GM23248 (cell line): ENCODE data around the gene HOTAIR. TPM values are rescaled to one million over a fixed set of nuclear protein-coding genes. Genes with fewer than 3 reads are reported as not detected.

ENCODE experiments used
- DNase-seq: peaks from one replicate; pipeline ENCODE4 v3.0.0-alpha.2; 2015
- H2AFZ ChIP-seq: fragments of 200-600 bp; sonication (generic); 2 replicates; pipeline ENCODE4 v1.6.1; 2016; ENCODE audit warnings: antibody characterized with exemption
- H3F3A ChIP-seq: fragments of 200-600 bp; sonication (generic); 2 replicates; pipeline ENCODE4 v1.6.1; 2016; ENCODE audit warnings: mild to moderate bottlenecking, antibody characterized with exemption, mixed run types; ENCODE audit not compliant: insufficient read depth
- H3K27ac ChIP-seq: fragments of 200-600 bp; sonication (generic); 2 replicates; pipeline ENCODE4 v1.5.1; 2016; ENCODE audit warnings: mild to moderate bottlenecking
- H3K27me3 ChIP-seq: fragments of 200-600 bp; sonication (generic); replicated peaks from 2 replicates; pipeline ENCODE4 v1.6.1; 2016; ENCODE audit warnings: mild to moderate bottlenecking; ENCODE audit not compliant: insufficient read depth
- H3K36me3 ChIP-seq: fragments of 200-600 bp; sonication (generic); 2 replicates; pipeline ENCODE4 v1.6.1; 2016; ENCODE audit warnings: low read depth, mild to moderate bottlenecking
- H3K4me1 ChIP-seq: fragments of 200-600 bp; sonication (generic); 2 replicates; pipeline ENCODE4 v1.6.1; 2016; ENCODE audit warnings: mild to moderate bottlenecking; ENCODE audit not compliant: insufficient read depth
- H3K4me2 ChIP-seq: fragments of 200-600 bp; sonication (generic); one replicate; pipeline ENCODE4 v1.6.1; 2016; ENCODE audit warnings: mild to moderate bottlenecking; ENCODE audit not compliant: unreplicated experiment
- H3K4me3 ChIP-seq: fragments of 200-600 bp; sonication (generic); 2 replicates; pipeline ENCODE4 v1.5.1; 2016; ENCODE audit warnings: mild to moderate bottlenecking
- H3K79me2 ChIP-seq: fragments of 200-600 bp; sonication (generic); 2 replicates; pipeline ENCODE4 v1.6.1; 2016; ENCODE audit warnings: mild to moderate bottlenecking; ENCODE audit not compliant: insufficient read depth
- H3K9ac ChIP-seq: fragments of 200-600 bp; sonication (generic); 2 replicates; pipeline ENCODE4 v1.6.1; 2016; ENCODE audit warnings: mild to moderate bottlenecking
- H3K9me2 ChIP-seq: fragments of 200-600 bp; sonication (generic); 2 replicates; pipeline ENCODE4 v1.6.1; 2016; ENCODE audit warnings: mixed run types, mild to moderate bottlenecking, moderate library complexity; ENCODE audit not compliant: insufficient read depth
- H3K9me3 ChIP-seq: fragments of 200-600 bp; sonication (generic); one replicate; pipeline ENCODE4 v1.6.1; 2017; ENCODE audit warnings: low read depth
- H4K20me1 ChIP-seq: fragments of 200-600 bp; sonication (generic); 2 replicates; pipeline ENCODE4 v1.6.0; 2016; ENCODE audit not compliant: insufficient read depth
- EZH2 ChIP-seq: fragments of 200-600 bp; sonication (generic); IDR thresholded peaks from 2 replicates; pipeline ENCODE4 v1.6.1; 2018; ENCODE audit warnings: antibody characterized with exemption, mild to moderate bottlenecking; ENCODE audit not compliant: insufficient read depth, poor library complexity, severe bottlenecking
- EZH2phosphoT487 ChIP-seq: fragments of 200-600 bp; sonication (generic); IDR thresholded peaks from 2 replicates; pipeline ENCODE4 v1.6.1; 2018; ENCODE audit warnings: antibody characterized with exemption, moderate library complexity, mild to moderate bottlenecking, low read depth; ENCODE audit not compliant: insufficient read depth
- WGBS, 2 experiments: methylation state at CpG; one replicate each; pipeline ENCODE4 v1.1.6; 2015 to 2017; ENCODE audit warnings: low lambda C conversion rate in 2 of 2, low coverage in 1 of 2; ENCODE audit errors: missing lambda C conversion rate in 2 of 2; 5-methylcytosine and 5-hydroxymethylcytosine counted together
- in situ Hi-C: fragments of 300-500 bp; cut with MboI; formaldehyde crosslinking; loops from 2 replicates; pipeline ENCODE4 v1.15.0; 2020
- polyA plus RNA-seq: library from polyadenylated mRNA; unstranded; fragments of >200 nt; fragmentation: Nextera tagmentation; extraction: Ambion mirVana; gene quantifications from 2 replicates; pipeline ENCODE4 v1.2.1, GENCODE V29; 2016
- total RNA-seq: library from RNA; depleted of rRNA; stranded (reverse); fragments of >200 nt; shearing (Covaris generic); gene quantifications from 2 replicates; pipeline ENCODE4 v1.2.3, GENCODE V29; 2014

HOTAIR gene
- total and polyA plus RNA-seq, 2 experiments from 2014 or later, result not detected

GRCh38 chr12:54009171-54010052, 34.7 kb upstream of the HOTAIR start:
- peak overlapping the region; percentile 84 for H3K9ac ChIP-seq
- TF ChIP-seq EZH2phosphoT487 (no peak), EZH2 (no peak)
- H3K27ac ChIP-seq, result peak overlapping the region; percentile 73
- H3K4me3 ChIP-seq, result peak overlapping the region; percentile 91
- H3K79me2 ChIP-seq, result peaks cover 48% of the 10 kb centered on the region
- in situ Hi-C loops, result no loop called here
- H3K4me2 ChIP-seq, result peak overlapping the region; percentile 81
- peaks cover 32% of the 10 kb centered on the region for H3K4me1 ChIP-seq
- peak overlapping the region; percentile 76 for H2AFZ ChIP-seq
- H3K9me3 ChIP-seq, result no peaks in the 10 kb centered on the region
- H3F3A ChIP-seq, result peaks cover 23% of the 10 kb centered on the region
- peak; percentile 87 for DNase-seq
- H4K20me1 ChIP-seq, result no peaks in the 10 kb centered on the region
- H3K9me2 ChIP-seq, result no peaks in the 10 kb centered on the region
- no peaks in the 10 kb centered on the region for H3K27me3 ChIP-seq
- H3K36me3 ChIP-seq, result no peaks in the 10 kb centered on the region
- WGBS, 2 experiments, result 9 to 10% methylated on average over 39 to 49 of the region's 51 CpGs

- Histone ChIP-seq H3K36me3 (no peaks in the 10 kb centered on the region), H3K9me3 (no peaks in the 10 kb centered on the region), H3K4me3 (peak overlapping the region; percentile 91), H3K4me2 (peak overlapping the region; percentile 72), H3K4me1 (peaks cover 20% of the 10 kb centered on the region), H3K79me2 (peaks cover 48% of the 10 kb centered on the region), H3K9me2 (no peaks in the 10 kb centered on the region), H3K9ac (peak overlapping the region; percentile 84), H3K27ac (peak overlapping the region; percentile 73; the same call in 1 of the 2 replicates), H4K20me1 (no peaks in the 10 kb centered on the region), H3F3A (peaks cover 23% of the 10 kb centered on the region), H3K27me3 (no peaks in the 10 kb centered on the region), H2AFZ (peak overlapping the region; percentile 20; the same call in 1 of the 2 replicates)
- no peak for DNase-seq
- TF ChIP-seq EZH2phosphoT487 (no peak), EZH2 (no peak)
- 93 to 100% methylated on average over 2 of the region's 2 CpGs for WGBS, 2 experiments
- in situ Hi-C loops, result no loop called here
Observed at GRCh38 chr12:54008260-54008552, 33.5 kb upstream of the HOTAIR start.

GRCh38 chr12:54007538-54008259, 32.9 kb upstream of the HOTAIR start:
- Histone ChIP-seq H3K4me2 (peak overlapping the region; percentile 72), H3K79me2 (peaks cover 48% of the 10 kb centered on the region), H3K36me3 (no peaks in the 10 kb centered on the region), H3K27me3 (no peaks in the 10 kb centered on the region), H4K20me1 (no peaks in the 10 kb centered on the region), H3K27ac (0 out of 2 replicates have a peak overlapping the region, but pooled peaks have one; percentile 73), H3K4me1 (peaks cover 15% of the 10 kb centered on the region), H2AFZ (no peak overlapping the region), H3K9ac (peak overlapping the region; percentile 84; the same call in 1 of the 2 replicates), H3K9me2 (no peaks in the 10 kb centered on the region), H3K4me3 (peak overlapping the region; percentile 91), H3K9me3 (no peaks in the 10 kb centered on the region), H3F3A (peaks cover 19% of the 10 kb centered on the region)
- whole genome bisulfite sequencing, 2 experiments, result 81 to 85% methylated on average over 2 of the region's 2 CpGs
- TF ChIP-seq EZH2phosphoT487 (no peak), EZH2 (no peak)
- DNase-seq, result peak; percentile 36
- in situ Hi-C loops, result no loop called here

GRCh38 chr12:54006559-54007220, 31.9 kb upstream of the HOTAIR start:
- Histone ChIP-seq H3K36me3 (no peaks in the 10 kb centered on the region), H4K20me1 (no peaks in the 10 kb centered on the region), H3K27me3 (no peaks in the 10 kb centered on the region), H2AFZ (peak overlapping the region; percentile 89), H3K79me2 (peaks cover 40% of the 10 kb centered on the region), H3K9ac (peak overlapping the region; percentile 77), H3K4me3 (0 out of 2 replicates have a peak overlapping the region, but pooled peaks have one; percentile 48), H3F3A (peaks cover 13% of the 10 kb centered on the region; the same call in 1 of the 2 replicates), H3K4me1 (peaks cover 7% of the 10 kb centered on the region), H3K4me2 (no peak overlapping the region), H3K27ac (no peak overlapping the region), H3K9me2 (no peaks in the 10 kb centered on the region), H3K9me3 (no peaks in the 10 kb centered on the region)
- 90 to 92% methylated on average over 22 of the region's 22 CpGs for WGBS, 2 experiments
- DNase-seq, result no peak
- in situ Hi-C loops, result no loop called here
- no peak for TF ChIP-seq EZH2phosphoT487
- TF ChIP-seq EZH2, result no peak
